T-helper 22 cell (primary cell): Measurements from ENCODE around the gene UBE2Q2.
A peak's percentile ranks its signal among the peaks of the same experiment; 100 is the strongest.
"Not testable (repeated sequence)": the region's sequence is repeated elsewhere in the genome, so short reads cannot be mapped to it uniquely, and the experiment has no call there.

ENCODE experiments used
- DNase-seq: peaks from one replicate; pipeline ENCODE4 v3.0.0-alpha.2; 2020; ENCODE audit warnings: low read depth

The UBE2Q2 gene

DNA sequence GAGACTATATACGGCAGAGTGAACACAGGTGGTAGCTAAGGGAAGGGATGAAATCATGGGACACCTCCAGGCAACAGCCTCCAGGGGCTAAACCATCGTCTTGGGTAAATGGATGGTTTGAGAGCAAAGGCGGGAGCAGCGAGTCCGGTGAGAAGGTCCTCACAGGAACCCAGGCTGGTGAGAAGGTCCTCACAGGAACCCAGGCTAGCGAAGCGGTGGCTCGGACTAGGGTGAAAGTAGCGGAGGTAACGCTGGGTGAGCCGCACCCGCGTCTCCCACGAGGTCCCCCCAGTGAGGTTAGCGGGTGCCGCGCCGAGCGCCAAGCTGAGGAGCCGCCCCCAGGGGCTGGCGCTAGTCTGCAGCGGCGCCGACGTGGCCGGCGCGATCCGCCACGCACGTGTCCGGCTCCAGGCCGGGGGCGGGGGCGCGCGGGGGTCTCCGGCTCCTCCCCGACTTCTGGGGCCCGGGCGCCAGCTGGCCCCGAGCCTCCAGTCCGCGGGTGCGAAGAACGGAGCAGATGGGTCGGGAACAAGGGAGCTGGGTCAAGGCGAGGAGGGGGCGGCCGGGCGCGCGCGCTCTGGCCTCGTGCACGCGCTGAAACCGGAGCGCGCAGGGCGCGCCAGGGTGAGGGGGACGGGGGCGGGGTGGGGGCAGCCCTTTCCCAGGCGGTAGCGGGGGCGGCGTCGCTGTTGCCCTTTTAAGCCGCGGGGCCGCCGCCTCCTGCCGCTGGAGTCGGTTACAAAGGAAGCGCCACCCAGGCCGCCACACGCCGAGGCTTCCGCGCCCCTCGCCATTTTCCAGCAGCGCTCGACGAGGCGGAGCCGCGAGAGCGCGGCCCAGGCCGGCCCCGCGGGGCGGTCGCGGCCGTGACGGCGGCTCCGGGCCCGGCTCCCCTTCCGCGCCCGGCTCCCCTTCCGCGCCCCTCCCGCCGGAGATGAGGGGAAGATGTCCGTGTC is at the start of gene UBE2Q2:
UBE2Q2 (plus strand) TSS at position 726 of the 956 bp plus-strand sequence; CDS start at position 946, 220 bp downstream.
- peak; percentile 67 for DNase-seq

DNA sequence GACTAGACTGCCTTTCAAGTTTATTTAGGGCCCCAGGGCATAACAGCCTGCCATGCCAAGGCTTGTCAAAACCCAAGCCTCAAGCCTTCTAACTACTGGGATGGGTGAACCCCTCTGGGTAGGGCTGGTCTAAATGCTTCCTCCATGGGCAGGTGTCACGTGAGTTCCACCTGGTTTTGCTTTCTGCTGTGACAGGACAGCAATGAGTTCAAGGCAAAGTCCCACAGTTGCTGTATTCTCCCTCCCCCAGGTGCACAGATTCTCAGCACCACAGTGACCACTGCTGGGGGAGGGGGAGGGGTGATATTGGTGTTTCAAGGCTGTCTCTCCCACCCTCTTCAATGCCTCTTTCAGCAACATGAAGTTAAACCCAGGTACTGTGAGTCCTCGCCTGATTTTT is 46.9 kb upstream of the UBE2Q2 start:
- no peak for DNase-seq

DNA sequence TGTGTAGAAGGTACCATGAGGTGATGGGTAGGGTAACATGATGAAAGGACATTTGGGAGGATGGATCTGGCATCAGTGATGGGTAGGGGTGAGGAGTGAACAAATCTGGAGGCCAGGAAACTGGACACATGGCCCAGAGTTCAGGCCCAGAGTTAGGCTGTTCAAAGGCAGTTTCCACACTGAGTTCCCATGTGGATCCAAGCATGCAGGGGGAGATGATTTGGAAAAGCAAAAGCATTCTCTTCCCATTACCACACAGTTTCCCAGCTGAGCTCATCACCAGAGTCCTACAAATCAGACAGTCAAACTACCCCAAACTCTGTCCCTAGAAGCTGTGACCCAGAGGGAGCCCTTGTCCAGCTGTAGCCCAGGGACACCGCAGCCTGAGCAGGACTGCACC is 46.1 kb upstream of the UBE2Q2 start:
- DNase-seq, result not testable (repeated sequence)

DNA sequence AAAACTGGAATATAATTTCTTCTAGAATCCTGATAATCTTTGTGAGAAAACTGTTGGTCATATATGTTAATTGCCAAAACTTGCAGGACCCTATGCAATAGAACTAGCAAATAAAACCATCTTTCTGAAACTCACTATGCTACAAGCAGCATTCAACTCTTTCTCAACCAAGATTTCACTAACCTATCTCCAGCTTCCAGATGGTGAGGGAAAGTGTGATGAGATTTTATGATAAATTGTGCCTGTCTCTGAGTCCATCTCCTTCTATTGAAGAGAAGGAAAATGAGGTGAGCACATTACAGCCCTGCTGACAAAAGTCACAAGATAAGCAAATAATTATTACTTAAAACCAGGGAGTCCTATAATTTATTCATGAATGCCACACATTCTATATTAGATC is 44.1 kb upstream of the UBE2Q2 start:
- no peak for DNase-seq

DNA sequence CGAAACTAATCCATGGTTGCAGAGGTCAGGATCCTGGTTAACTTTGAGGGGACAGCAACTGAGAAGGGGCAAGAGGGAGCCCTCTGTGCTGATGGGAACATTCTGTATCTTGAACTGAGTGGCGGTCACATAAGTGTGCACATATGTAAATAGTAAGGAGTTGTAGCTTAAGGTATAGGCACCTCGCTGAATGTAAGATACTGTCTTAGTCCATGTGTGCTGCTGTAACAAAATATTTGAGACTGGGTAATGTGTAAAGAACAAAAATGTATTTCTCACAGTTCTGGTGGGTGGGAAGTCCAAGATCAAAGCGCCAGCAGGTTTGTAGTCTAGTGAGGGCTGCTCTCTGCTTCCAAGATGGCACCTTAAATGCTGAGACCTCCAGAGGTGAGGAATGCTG is 42.8 kb upstream of the UBE2Q2 start:
- not testable (repeated sequence) for DNase-seq

DNA sequence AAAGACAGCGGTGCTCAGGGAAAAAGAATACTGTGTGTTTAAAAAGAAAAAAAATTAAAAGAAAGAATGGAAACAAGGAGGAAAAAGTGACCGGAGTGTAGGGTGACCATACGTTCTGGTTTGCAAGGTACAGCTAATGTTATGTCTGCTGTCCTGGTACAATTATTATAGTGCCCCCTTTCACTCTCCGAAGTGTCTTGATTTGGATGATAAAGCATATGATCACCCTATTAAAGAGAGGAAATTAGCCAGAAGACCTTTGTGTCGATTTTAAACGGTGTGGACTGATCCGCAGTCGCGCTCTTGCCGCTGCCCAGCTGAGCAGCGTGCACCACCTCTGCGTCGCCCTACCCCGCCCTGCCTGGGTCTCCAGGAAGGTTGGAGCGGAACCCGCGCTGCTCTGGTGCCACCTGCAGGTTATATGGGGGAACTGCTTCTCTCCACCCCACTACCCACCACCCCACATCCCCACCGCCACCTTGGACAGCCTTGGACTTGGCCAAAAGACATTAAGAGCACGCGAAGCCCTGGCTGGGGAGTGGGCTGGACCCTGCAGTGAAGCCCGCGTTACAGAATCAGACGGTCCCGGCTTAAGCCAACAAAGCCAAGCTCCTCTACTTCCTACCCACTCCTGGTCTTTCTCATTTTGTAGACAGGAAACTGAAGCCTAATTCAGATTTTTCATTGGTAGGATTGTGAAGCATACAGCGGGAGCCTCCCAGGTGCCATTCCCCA is 41.2 kb upstream of the UBE2Q2 start:
- DNase-seq, result peak; percentile 51

DNA sequence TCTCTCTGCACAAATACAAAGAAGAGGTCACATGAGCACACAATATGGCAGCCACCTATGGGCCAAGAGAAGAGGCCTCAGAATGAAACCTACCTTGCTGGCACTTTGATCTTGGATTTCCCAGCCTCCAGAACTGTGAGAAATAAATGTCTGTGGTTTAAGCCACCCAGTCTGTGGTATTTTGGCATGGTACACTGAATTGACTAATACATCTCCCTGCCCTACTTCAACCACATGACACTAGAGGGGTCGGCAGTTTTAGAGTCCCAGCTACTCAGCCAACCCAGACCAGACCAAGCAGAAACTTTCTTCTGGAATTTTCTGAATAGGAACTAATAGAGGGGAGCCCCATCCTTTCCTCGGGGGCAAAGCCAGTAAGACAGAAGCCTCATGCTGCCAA is 35.8 kb upstream of the UBE2Q2 start:
- DNase-seq, result not testable (repeated sequence)

DNA sequence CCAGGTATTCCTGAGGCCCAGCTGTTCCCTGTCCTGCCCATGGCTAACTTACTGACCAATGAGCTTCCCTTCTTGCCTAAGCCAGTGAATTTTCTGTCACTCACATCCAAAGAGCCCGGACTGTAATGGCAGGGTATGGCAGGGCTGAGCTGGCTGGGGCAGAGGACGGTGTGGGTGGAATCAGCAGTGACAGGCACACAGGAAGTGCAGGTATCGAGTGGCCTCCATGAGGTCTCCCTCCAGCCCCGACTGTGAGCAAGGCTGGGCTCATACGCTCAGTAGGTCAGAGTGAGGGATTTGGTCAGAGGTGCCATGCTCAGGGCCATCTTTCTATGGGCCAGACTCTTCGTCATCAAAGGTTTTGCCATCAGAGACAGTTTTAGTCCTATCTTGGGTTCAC is 35.2 kb upstream of the UBE2Q2 start:
- DNase-seq, result not testable (repeated sequence)

DNA sequence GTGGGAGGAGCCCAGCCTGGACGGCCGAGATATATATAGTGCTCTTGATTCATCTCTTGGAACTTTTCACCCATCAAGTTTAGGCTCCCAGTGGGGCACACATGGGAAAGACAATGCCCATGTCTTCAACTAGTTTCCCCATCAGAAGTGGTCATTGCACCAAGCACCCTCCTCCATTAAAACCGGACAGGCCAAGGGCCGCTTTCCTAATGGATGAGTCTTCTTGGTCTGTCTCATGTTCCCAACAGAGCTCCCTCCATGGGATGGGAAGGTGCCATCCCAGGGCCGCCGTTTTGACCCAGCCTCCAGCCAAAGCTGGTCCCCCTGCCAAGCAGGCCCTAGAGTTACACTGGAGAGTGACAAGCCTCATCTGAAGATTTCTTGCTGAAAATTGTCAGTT is 34.7 kb upstream of the UBE2Q2 start:
- no peak for DNase-seq

DNA sequence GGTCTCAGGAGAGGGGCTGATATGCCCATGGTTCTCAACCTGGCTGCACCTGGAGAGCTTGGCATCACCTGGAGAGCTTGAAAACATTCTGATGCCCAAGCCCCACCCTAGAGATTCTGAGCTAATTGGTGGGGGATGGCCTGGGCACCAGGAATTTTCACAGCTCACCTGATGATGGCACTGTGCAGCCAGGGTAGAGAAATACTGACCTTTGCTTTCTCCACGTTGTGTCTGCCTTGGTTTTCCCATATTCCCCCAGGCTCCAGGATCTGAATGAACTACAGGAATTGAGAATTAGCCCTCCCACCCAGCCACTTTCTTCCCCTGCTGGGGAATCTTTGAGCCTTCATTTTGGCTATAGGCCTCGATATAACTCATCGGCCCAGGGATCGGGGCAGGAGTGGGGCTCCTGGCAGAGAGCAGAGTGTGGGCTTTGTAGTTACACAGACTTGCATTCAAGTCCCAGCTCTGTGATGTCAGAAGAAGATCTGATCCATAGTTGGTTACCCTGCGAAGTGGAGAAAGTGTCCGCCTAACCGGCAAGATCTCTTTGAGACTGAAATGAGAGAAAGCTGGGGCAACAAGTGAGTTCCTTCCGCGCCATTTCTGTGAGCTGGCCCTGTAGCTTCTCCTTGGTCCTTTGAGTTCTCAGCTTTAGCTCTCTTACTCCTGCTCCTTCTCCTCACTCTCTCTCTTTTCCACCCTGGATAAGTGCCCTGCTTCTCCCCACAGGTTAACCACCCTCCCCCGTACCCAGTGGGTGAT is 33.1 kb upstream of the UBE2Q2 start:
- no peak for DNase-seq

DNA sequence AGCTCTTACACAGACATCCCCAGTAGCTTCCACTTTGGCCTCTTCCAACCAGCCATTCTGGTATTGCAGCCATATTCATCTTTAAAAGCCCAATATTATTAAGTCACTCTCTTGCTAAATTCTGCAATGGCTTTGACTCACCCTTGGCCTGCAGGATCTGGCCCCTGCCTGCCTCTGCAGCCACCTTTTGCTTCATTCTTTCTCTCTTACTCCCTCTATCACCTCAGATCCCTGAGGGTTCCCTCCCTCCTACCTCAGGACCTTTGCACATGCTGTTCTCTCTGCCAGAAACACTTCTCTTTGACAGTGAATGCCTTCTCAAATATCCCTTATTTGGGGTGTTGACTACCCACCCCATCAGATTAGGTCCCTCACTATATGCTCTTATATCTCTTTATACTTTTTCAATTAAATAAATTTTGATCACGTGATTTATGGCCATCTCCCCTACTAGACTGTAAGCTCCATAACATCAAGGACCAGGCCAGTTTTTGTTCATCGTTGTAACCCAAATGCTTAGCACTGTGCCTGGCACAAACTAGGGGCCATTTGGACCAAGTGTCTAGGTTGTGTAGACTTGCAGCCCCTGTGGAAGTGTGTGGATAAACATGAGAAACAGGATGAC is 32.3 kb upstream of the UBE2Q2 start:
- DNase-seq, result no peak

DNA sequence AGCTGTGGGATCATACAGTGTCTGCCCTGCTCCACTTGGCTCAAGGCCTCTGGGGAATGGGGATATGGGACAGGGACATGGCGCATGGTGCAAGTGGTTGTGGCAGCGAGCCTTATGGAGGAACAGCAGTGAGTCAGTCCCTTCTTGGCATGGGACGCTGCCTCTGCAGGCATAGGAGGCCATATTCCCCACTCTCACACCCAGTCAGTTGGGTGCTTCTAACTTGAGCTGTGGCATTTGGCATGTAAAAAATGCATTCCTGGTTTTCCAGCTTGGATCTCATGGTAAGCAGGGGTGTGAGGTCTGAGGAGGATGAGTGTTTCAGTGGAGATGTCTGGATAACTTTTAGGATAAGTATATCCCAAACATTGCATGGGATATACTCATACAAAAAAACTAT is 31.6 kb upstream of the UBE2Q2 start:
- no peak for DNase-seq

DNA sequence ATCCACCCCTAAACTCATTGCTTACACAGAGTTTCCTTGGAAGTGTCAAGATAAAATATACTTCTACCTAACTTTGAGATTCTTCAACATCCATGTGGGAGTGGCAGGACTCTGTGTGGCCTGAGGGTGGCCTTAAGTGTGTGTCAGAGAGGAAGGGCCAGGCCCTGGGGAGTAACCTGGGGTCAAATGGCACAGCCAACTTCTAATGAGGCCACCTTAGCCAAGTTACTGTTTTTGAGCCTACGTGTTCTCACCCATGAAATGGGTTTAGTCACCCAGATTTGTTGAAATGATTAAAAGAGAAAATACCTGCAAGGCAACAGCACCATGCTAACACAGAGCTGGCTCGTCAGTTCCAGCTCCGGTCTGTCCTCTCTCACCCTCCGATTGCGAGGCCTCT is 28.5 kb upstream of the UBE2Q2 start:
- no peak for DNase-seq

DNA sequence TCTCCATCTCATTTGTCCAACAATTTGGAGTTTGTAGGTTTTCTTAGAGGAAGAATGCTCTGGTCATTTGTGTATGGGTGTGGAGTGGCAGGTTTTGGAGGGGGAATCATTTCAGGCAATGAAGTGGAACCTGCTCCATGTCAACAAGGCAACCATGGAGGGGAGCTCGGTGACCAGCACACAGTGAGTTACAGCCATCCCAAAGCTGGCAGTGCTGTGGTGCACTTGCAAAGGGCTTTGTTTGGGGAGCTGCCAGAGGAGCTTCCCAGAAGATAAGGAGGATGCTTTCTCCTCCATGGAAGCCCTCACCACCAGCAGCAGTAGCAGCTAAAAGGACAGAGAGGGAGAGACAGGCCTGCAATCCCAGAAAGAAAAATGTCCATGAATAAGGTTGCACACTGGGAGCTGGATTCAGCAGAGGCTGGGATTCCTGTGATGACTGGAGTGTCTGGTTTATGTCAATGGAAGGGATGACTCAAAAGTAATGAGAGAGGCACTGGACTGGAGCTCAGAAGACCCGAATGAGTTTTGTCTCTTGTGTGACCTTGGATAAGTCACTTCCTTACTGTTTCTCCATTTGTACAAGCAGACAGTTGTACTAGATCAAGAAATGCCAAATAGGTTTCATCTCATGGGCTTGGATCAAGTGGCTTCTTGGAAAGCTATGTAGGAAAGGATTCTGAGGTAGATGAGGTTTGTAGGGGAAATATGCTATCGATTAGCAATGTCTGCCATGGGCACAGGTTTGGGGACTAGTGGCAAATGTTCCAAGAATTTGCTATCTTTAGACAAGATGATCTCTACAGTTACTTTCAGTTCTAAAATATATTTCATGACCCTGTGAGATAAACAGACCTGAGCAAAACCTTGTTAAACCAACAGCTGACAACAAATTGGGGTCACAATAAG is 27.2 kb upstream of the UBE2Q2 start:
- DNase-seq, result no peak

DNA sequence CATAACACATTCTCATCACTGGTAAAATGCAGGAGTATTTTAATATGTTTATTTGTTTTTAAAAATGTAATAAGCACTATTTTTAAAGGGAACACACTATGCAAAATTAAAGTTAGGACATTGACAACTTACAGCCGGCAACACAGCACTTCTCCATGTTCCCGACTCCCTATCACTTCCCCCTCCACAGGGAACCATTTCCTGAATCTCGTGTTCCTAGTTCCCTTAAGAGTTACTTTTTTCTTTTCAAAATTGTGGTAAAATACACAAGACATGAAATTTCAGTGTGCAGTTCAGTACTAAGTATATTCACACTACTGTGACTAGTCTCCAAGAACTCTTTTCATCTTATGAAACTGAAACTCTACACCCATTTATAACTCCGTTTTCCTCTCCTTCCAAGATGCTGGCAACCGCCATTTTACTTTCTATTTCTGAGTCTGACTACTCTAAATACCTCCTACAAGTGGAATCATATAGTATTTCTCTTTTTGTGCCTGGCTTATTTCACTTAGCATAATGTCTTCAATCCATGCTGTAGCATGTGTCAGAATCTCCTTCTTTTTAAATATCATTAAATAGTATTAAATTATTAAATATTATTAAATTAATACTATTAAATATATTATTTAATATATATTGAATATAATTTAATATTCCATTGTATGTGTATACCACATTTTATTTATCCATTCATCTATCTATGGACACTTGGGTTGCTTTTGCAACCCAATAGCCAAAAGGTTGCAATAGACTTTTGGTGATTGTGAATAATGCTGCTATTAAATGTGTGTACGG is 25.9 kb upstream of the UBE2Q2 start:
- no peak for DNase-seq

DNA sequence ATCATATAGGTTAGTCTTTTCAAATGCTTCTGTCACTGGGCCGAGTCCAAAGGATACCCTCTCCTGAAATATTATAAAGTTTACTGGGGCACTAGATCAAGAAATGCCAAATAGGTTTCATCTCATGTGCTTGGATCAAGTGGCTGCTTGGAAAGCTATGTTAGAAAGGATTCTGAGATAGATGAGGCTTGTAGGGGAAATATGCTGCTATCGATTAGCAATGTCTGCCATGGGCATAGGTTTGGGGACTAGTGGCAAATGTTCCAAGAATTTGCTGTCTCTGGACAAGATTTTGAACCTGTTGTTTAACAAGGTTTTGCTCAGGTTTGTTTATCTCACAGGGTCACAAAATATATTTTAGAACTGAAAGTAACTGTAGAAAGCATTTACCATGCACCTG is 23.0 kb upstream of the UBE2Q2 start:
- DNase-seq, result no peak

DNA sequence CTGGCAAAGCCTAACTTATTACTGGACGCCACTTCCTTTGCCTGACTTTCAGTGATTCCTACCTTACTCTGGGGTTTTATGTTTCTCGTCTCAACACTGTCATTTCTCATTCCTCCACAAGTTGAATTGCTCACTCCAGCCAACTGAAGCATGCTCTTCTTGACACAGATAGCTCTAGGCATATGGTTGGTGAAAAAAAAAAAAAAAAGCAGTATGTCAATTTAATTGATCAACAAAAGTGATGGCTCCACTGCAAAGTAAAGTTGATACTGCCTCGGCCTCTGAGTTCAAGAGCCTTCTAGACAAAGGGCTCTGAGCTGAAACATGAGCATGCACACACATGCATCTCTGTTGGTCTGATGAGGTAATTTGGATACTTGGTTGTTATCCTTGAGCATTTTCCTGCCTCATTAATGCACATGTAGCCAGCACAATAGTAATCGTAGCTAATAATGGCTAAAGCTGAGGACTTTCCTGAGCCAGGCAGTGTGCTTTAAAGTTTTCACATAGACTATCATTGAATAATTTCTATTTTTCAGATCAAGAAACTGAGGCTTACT is 21.4 kb upstream of the UBE2Q2 start:
- DNase-seq, result no peak

DNA sequence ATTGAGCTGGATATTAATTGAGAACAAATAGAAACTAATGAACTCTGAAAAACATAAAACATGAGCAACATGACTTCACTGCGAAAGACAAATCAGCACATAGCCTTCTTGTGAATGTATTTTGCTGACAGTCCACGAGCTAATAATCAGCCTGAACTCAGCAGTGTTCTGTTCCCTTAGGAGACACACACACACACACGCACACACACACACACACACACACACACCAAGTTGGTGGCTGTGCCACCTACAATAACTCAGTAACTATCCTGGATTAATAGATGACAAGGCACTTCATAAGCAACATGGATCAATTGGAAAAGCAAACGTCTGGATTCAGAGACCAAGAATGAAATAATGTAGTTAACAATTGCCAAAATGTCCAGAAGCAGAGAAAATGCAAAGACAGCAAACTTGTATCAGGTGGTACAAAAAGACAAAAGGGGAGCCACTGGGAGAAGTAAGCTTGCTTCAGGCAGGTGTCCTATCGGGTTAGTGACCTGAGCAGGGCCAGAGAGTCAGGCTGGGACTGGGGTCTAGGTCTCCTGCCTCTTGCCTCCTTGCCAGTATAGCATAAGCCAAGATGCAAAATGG is 20.5 kb upstream of the UBE2Q2 start:
- no peak for DNase-seq

DNA sequence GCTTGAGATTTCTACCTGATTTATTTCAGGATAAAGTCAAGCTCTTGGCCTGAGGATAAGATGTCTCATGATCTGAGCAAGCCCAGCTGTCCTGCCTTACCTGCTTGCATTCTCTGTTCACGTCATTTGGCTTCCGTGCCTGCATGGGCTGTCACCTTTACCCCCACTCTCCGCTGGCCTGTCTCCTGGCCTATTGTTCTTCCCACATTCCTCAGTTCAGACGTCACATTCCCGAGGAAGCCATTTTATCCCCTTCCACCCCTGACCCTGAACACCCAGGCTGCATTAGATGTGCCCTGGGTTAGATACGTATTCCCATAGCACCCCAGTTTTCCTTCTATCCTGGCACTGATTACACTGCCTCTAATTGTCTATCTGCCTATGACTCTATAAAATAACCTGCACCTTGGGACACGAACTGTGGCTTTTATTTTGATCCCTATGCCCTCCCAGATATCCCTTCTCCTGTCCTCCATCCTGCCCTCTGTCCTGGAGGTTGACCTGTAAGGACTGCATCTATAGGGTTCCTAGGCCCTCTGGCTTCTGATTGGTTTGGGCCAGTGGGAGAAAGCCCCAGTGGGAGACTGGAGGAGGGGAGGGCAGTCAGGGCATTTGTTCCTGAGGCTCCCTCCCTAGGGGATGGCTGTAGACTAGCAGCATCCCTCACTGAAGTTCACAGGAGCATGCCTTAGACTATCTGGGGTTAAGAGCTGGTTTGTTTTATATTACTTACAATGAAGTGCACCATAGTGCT is 19.2 kb upstream of the UBE2Q2 start:
- no peak for DNase-seq
